HG03439 (cell line): ENCODE data around the gene BTBD2.

Experiments
- ATAC-seq: cut with Tn5 transposase; IDR thresholded peaks from one replicate; pipeline ENCODE4 v1.9.1; 2021; ENCODE audit warnings: mild to moderate bottlenecking, moderate library complexity; ENCODE audit not compliant: unreplicated experiment

The BTBD2 gene

GRCh38 chr19:1987197-1988187 is 28.0 kb downstream of the BTBD2 start:
- ATAC-seq: no peak

GRCh38 chr19:1986357-1987162 is 29.0 kb downstream of the BTBD2 start:
- no peak for ATAC-seq

- no peak for ATAC-seq
Measured at GRCh38 chr19:1985588-1986356, 29.7 kb downstream of the BTBD2 start.

GRCh38 chr19:1984357-1984756 is 31.2 kb downstream of the BTBD2 start:
- ATAC-seq: no peak

GRCh38 chr19:1981253-1981652 is 34.3 kb downstream of the BTBD2 start:
- ATAC-seq: no peak

- no peak for ATAC-seq
Measured at GRCh38 chr19:1980809-1981181, 34.7 kb downstream of the BTBD2 start.

GRCh38 chr19:1980091-1980808 is 35.3 kb downstream of the BTBD2 start:
- no peak for ATAC-seq

- ATAC-seq: no peak
Measured at GRCh38 chr19:1979642-1980041, 35.9 kb downstream of the BTBD2 start.

GRCh38 chr19:1979017-1979416 is 36.5 kb downstream of the BTBD2 start:
- ATAC-seq: no peak

- ATAC-seq: no peak
Measured at GRCh38 chr19:1978346-1978894, 37.1 kb downstream of the BTBD2 start.

- no peak for ATAC-seq
Measured at GRCh38 chr19:1977120-1977519, 38.4 kb downstream of the BTBD2 start.

- no peak for ATAC-seq
Measured at GRCh38 chr19:1975162-1975480, 40.4 kb downstream of the BTBD2 start.

- no peak for ATAC-seq
Measured at GRCh38 chr19:1974381-1975161, 40.9 kb downstream of the BTBD2 start.

- ATAC-seq: no peak
Measured at GRCh38 chr19:1970806-1971502, 44.6 kb downstream of the BTBD2 start.

GRCh38 chr19:1970003-1970805 is 45.3 kb downstream of the BTBD2 start:
- no peak for ATAC-seq

GRCh38 chr19:1969176-1970002 is 46.1 kb downstream of the BTBD2 start:
- ATAC-seq: no peak
